ENCODE measurements around the gene RHBDL3.
"Not testable (repeated sequence)": the region's sequence is repeated elsewhere in the genome, so short reads cannot be mapped to it uniquely, and the experiment has no call there.

Gene RHBDL3

DNA sequence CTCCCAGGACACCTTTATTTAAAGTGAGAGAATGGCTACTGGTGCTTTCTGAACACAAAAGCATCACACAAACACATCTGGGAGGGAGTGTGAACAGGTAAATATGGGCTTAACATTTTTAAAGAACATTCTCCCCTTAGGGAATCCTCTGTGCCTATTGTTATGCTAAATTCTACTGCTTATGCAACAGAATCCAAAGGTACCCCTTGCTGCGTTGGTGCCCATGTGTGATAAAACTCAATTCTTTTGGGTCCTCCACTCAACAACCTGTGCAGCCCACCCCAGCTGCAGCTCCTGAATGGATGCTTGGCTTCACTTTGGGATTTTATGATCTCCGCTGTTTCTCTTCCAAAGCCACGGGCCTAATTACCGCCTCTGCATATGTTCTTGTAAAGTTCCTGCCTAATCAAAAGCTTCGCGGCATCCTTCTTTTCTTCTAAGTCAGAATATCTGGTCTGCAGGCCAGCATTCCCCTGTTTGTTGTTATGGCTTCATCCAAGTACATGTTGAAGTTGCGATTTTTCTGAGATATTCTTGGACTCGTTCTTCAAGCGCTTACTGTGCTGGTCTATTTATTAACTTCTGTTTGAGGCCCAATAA, 23.9 kb downstream of the RHBDL3 start:
- DNase-seq (ENCODE audit: low spot score), result no peak

DNA sequence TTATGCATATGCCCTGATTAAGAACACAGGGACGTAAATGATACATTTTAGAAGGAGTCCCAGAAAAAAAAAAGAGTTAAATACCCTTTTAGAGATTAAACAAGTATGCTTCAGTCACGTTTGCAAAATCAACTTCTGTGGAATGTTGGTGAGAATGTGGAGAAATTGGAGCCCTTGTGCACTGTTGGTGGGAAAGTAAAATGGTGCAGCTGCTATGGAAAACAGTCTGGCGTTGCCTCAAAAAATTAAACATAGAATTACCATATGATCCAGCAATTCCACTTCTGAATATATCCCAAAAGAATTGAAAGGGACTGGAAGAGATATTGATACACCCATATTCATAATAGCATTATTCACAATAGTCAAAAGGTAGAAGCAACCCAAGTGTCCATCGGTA, 26.5 kb downstream of the RHBDL3 start:
- DNase-seq (ENCODE audit: low spot score), result no peak

DNA sequence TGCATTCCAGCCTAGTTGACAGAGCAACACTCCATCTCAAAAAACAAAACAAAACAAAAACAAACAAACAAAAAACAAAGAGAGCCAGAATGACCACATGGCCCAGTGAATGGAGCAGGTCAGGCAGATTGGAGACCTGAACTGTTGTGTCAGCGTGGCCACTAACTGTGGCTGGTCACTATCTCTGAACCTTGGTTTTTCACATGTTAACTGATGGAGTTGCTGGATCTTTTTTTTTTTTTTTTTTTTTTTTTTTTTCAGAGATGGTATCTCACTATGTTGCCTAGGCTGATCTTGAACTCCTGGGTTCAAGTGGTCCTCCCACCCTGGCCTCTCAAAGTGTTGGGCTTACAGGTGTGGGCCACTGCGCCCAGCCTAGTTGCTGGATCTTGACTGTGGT, 31.8 kb downstream of the RHBDL3 start:
- DNase-seq (ENCODE audit: low spot score), result no peak

DNA sequence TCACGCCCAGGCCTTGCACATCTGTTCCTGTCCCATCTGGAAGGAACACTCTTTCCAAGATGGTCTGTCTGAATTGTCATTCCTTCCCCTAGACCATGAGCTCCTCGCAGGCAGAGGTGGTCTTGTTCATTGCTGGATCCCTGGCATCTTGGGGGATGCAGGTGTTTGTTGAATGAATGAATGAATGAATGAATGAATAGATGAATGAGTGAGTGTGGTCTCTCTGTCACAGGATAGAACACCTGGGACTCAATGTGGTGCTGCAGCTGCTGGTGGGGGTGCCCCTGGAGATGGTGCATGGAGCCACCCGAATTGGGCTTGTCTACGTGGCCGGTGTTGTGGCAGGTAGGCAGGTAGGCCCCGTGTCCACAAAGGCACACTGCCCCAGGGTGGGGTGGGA, 32.2 kb downstream of the RHBDL3 start:
- DNase-seq (ENCODE audit: low spot score), result no peak

DNA sequence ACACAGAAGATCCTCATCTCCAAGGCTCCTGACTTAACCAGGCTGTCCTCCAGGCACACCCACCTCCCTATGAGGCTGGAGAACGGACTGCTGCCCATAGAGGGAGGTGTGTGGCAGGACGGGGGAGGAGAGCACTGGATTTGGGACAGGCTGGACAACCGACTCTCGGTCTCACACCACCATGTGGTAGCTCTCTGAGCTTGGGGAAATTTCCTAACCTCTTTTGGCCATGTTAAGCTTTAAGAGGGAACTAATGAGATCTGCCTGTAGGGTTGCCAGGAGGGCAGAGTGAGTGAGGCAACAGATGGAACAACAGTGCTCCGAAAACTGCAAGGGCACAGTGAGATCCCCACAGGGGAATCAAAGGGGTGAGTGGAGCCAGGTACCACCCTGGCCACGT, 32.7 kb downstream of the RHBDL3 start:
- DNase-seq (ENCODE audit: low spot score), result no peak

DNA sequence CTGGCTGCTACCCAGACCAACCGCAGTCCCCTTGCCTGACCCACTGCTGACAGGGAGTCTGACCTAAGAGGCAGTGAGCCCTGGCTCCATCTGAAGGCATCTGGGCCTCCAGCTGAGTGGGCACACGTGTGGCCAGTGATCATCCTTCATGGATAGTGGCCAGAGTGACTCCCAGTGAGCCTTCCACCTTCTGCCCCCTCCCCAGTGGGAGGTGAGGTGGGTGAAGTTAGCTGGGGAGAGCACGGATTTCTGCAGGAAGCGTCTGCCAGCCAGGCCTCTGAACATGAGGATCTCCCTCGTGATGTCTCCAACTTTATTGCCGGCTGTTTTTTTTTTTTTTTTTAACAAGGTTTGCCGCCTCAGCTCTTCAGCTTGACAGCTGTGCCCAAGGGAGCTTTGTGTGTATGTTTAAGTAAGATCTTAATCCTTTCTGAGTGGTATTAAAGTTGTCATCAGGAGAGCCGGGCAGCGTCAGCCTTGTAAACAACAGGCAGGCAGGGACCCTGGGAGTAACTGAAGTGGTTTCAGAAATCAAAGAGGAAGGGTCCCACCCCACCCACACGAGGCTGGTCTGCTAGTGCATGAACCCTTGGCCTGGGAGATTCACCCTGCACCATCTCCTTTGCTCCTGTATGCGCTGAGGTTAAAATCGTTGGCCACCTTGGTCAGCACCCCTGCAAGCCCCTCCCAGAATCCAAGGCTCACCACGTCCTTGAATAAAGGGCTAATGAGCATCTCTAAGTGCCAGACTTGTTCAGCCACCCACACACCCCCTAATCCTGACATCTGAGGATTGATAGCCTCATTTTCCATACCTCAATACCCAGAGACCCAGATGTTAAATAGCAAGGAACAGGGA, 33.3 kb downstream of the RHBDL3 start:
- no peak for DNase-seq (ENCODE audit: low spot score)

DNA sequence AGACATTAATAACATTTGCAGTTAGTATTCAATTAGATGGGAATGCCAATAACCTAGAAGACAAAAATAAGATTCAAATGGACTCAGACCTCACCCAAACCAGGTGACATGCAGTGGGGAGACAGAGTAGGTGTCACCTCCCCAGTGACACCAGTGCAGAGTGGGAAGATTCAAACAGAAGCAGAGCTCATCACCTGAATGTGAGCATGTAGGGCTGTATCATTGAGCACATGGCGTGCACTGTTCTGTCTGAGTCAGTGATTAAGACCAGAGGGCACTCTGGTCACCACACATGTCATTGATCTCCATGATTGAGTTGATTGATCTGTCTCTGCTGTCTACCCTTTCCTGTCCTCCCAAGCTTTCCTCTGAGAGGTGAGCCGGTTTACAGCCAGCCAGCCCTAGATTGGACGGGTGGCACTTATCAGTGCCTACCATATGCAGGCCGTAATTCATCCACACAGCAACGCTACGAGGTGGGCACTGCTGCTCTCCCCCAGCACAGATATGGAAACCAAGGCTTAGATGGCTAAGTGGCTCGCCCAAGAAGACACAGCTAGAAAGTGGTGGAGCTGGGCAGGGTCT, 34.0 kb downstream of the RHBDL3 start:
- no peak for DNase-seq (ENCODE audit: low spot score)

DNA sequence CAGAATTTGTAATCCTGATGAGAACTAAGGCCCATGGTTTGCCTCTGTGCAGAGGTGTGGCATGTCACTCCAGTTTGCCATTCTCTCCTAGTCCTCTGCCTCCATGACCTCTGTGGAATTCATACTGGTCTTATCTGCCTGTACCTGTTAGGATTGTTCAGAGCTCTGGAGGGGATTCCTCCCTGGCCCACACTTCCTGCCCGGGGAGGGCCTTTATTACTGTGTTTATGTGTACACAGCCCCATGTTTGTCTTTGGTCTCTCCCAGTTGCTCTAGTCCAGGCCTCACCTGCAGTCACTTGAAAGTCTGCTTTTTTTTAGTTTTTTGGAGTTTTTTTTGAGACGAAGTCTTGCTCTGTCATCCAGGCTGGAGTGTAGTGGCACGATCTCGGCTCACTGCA, 36.4 kb downstream of the RHBDL3 start:
- no peak for DNase-seq (ENCODE audit: low spot score)

DNA sequence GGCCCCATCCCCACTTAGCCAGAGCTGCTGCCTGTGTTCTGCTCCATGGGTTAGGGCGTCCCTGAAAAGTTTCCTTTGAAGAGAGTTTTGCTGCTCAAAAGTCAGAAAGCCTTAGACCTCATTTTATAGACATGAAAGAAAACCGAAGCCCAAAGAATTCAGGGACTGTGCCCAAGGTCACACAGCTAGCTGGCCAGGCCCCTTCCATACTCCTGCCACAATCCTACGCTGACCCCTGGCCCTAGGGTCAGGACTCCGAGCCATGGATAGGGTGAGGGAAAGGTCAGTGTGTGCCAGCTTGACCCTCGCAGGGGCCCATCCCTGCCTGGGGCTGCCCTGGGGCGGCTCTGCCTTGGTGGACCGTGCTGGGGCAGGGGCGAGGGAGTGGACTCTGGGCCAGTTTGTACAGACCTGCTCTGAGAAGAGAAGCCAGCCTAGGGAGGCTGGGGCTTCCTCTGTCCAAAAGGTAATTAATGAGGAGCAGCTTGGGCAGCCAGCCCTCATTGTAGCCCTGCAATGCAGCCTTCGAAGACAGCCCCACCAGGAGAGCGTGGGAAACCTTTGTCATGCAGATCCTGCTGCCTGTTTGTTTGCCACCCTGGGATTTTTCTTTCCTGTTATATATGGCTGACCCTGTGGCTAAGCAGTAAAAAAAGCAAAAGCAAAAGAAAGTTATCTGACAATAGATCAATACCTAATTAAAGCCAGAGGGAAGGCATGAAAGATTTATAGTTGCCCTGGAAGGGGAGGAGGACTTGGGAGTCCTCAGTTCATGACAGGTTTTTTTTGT, 37.4 kb downstream of the RHBDL3 start:
- no peak for DNase-seq (ENCODE audit: low spot score)

DNA sequence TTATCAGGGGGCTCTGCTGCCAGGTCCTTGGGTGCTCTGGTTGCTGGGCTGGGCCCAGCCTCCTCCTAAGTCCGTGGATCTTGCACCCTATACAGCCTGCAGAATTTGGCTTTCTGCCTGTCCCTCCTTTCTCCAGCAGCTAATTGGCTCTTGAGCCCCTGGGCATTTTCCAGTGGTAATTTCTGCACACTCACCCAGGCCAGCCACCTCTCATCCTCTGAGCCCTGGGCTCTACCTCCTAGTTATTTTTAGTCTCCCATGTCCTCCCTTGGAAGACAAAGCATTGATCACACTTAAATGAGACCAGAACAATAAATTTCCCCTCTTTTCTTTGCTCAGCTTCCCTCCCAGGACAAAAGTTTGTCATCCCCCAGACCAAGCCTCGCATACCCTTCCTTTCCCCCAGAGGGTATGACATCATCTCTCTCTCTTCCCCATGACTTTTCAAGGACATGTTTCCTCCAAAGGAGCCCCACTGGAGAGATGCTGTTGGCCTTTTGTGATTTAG, 38.2 kb downstream of the RHBDL3 start:
- DNase-seq (ENCODE audit: low spot score), result no peak

DNA sequence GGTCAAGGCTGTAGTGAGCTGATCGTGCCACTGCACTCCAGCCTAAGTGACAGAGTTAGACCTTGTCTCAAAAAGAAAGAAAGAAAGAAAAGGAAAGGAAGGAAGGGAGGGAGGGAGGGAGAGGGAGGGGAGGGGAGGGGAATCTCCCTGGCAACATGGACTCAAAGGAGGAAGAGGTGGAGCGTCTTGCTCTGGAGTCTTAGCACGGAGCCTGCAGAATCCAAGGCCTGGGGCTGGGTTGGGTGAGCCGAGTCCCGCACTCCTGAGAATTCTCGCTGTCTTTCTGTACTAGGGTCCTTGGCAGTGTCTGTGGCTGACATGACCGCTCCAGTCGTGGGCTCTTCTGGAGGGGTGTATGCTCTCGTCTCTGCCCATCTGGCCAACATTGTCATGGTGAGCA, 39.4 kb downstream of the RHBDL3 start:
- no peak for DNase-seq (ENCODE audit: low spot score)

DNA sequence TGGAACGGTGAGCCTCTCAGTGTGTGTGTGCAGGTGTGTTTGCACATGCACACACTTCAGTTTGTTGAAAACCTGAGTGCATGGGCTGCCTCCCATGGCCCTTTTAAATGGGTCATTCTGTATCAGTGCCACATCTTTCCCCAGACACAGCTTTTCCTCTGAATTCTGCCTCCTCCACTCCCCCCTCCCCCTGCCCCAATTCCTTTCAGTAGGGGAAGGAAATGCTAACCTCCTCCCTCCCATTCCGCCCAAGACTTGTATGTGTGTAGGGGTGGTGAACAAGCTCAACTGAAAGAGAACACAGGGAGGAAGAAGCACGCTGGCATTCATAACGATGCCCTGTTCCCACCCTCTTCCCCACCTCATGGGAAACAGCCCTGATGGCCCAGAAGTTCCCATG, 42.0 kb downstream of the RHBDL3 start:
- DNase-seq (ENCODE audit: low spot score), result no peak

DNA sequence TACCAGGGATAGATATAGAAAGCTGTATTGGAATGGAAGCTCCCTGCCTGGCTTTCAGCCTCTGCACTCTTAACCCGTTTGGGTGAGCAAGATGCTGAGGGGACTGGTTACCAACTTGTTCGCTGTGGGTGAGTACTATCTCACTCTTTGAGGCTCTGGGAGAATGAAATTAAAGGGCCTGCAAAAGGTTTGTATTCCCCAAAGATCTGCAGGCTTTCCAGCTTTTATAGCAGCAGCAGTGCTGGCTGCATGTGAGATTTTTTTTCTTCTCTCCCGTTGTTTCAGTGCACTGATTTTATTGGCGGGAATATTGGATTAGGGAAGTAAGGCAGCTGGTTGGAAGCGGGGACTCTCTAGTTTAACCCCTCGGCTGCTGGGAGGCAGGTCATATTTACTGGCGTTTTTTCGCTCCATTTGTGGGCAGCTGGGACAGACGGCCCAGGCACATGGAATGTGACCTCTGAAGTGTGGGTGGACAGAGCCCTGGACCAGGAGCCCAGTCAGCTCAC, 45.5 kb downstream of the RHBDL3 start:
- DNase-seq (ENCODE audit: low spot score), result no peak

DNA sequence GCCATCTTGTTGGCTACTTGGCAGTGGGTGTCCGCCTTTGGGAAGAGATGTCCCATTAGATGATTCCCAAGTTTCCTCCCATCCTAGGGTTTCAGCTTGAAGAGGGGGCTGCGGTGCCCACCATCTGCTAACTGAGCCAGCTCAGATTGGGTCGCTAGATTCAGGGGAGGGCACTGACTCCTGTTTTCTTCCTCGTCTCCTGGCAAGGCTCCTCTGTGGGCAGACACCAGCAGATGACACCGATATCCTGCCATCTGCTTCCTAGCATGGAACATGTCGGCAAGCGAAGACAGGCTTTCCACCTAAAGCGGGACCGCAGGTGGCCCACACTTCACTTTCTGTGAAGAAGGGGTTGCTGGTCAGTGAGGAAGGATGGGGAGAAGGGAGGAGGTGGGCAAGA, 49.0 kb downstream of the RHBDL3 start:
- no peak for DNase-seq (ENCODE audit: low spot score)

DNA sequence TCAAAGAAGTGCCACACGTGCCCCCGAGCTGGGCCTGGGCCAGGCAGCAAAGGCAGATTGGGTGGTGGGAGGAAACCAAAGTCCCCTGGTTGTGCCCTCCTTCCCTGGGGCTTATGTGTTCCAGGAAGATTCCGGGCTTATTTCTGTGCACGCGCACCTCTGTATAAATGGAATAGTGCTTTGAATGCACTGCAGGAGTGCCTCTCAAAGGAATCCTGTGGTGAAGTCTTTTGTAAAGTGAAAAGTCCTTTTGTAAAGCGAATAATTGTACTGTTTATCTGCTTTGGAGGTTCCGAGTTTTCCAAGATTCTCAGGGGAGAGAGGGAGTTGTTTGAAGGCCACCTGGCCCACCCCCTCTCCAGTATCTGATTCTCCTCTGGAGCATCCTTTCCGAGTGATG, 49.5 kb downstream of the RHBDL3 start:
- no peak for DNase-seq (ENCODE audit: low spot score)

DNA sequence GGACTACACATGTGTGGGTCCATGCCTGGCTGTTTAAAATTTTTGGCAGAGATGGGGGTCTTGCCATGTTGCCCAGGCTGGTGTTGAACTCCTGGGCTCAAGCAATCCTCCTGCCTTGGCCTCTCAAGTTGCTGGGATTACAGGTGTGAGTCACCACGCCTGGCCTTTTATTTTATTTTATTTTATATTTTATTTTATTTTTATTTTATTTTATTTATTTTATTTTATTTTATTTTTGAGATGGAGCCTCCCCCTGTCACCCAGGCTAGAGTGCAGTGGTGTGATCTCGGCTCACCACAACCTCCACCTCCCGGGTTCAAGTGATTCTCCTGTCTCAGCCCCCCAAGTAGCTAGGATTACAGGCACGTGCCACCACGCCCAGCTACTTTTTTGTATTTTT, 51.0 kb downstream of the RHBDL3 start:
- not testable (repeated sequence) for DNase-seq (ENCODE audit: low spot score)

DNA sequence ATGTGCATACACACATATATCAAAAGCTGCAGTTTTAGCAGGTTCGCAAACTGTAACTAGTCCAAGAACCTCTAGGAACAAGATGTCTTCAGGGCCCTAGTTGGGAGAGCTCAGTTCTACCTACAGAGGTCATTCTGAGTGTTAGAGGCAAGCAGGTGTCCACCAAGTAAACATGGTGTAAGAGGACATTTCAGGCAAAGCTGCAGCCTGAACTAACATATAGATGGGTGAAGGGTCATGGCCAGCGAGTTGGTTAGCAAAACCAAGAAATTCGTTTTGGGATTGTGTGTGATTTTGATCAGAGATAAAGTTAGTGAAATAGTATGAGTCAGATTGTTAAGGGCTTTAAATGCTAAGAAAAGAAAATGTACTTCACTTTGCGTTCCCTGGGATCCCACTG, 51.7 kb downstream of the RHBDL3 start:
- no peak for DNase-seq (ENCODE audit: low spot score)

DNA sequence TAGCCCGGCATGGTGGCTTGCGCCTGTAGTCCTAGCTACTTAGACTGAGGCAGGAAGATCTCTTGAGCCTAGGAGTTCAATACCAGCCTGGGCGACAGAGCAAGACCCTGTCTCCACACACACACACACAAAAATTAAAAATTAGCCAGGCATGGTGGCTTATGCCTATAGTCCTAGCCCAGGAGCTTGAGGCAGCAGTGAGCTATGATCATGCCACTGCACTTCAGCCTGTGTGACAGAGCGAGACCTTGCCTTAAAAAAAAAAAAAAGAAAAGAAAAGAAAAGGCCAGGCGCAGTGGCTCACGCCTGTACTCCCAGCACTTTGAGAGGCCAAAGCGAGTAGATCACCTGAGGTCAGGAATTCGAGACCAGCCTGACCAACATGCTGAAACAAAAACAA, 52.4 kb downstream of the RHBDL3 start:
- no peak for DNase-seq (ENCODE audit: low spot score)

DNA sequence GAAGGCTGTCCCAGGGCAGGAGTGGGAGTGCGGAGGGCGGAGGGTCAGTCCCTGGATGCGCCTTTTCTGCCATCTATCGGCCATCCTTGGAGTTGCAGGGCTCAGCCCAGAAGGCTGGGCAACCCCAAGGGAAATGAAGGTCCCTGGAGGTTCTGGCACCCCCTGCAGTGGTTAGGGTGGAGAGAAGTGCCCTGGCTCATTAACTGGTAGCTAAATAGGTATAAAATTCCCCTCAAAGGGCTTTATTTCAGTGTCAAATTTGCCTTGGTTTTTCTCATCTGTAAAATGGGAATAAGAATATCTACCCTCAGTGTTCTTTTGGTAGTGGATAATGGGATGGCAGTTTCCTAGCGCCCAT, 53.9 kb downstream of the RHBDL3 start:
- DNase-seq (ENCODE audit: low spot score), result peak; percentile 63

DNA sequence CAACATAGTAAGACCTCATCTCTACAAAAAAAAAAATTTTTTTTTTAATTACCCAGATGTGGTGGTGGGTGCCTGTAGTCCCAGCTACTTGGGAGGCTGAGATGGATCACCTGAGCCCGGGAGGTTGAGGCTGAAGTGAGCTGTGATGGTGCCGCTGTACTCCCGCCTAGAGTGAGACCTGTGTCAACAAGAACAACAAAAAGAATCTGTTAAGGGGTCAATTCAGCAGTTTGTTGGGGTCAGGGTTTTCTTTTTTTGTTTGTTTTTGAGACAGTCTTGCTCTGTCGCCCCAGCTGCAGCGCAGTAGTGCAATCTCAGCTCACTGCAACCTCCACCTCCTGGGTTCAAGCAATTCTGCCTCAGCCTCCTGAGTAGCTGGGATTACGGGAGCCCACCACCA, 54.4 kb downstream of the RHBDL3 start:
- not testable (repeated sequence) for DNase-seq (ENCODE audit: low spot score)

DNA sequence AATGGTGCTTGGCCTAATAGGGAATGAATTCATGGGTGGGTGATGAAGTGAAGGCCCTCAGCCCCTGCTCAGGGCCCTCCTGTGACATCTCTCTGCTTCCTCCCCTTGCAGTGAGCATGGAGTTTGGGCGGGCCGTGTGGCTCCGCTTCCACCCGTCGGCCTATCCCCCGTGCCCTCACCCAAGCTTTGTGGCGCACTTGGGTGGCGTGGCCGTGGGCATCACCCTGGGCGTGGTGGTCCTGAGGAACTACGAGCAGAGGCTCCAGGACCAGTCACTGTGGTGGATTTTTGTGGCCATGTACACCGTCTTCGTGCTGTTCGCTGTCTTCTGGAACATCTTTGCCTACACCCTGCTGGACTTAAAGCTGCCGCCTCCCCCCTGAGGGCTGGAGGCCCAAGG, 55.2 kb downstream of the RHBDL3 start:
- no peak for DNase-seq (ENCODE audit: low spot score)

DNA sequence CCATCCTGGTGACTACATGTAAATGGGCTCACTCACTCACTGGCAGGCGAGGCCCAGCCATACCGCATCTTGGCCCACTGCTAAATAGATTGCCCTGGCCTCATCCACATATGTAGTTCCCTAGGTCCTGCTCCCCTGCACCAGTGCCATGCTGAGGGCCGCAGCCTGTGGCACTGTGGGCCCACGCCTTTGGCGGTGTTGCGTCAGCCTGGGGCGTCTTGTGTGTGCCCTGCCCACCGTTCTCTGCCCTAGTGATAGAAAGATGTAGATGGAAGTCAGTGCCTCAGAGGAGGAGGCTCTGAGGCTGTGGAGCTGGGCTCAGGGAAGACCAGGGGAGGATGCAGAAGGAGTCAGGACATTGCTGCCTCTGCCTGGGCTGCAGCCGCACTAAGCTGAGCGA, 57.4 kb downstream of the RHBDL3 start:
- no peak for DNase-seq (ENCODE audit: low spot score)
